Stimulated activated CD4-positive, alpha-beta T cell treated with anti-CD3 and anti-CD28 coated beads, Interleukin-12 subunit alpha, Interleukin-12 subunit beta, amount 100 ng/mL, for 4 hours (primary cell): ENCODE measurements around the gene ZNF467.

Experiments used
- DNase-seq: peaks from one replicate; pipeline ENCODE4 v3.0.0-alpha.2; 2020

ZNF467 gene

GRCh38 chr7:149808311-149808710 lies 34.9 kb upstream of the ZNF467 start:
- no peak for DNase-seq

DNA sequence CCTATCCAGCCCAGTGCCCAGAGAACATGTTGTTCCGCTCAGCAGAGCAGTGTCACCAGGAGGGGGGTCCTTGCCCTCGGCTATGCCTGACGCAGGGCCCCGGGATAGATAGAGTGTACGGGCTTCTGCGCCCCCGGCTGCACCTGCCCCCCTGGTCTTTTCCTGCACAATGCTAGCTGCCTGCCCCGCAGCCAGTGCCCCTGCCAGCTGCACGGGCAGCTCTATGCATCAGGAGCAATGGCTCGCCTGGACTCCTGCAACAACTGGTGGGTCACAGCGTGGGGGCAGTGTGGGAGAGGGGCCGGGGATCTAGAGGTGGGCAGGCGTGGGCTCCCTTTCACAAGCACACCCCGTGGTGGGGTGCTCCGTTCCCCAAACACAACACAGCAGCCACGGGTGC lies 33.3 kb upstream of the ZNF467 start:
- no peak for DNase-seq

DNA sequence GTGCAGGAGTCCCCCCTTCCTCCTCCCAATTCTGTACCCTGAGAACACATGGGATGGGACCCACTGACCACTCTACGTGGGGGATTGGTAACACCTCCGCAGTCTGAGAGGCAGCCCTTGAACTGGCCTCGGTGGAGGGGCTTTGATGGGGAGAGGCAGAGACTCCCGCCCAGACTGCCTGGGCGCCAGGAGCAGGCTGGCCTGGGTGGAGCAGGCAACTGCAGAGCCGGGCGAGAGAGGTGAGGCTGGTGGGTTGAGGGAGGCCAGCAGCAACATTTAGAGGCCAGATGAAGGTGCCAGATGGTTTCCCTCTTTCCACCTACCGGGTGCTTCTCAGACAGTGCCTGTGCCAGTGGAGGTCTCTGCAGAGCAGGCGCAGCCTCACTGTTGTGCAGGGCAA lies 30.7 kb upstream of the ZNF467 start:
- no peak for DNase-seq

DNA sequence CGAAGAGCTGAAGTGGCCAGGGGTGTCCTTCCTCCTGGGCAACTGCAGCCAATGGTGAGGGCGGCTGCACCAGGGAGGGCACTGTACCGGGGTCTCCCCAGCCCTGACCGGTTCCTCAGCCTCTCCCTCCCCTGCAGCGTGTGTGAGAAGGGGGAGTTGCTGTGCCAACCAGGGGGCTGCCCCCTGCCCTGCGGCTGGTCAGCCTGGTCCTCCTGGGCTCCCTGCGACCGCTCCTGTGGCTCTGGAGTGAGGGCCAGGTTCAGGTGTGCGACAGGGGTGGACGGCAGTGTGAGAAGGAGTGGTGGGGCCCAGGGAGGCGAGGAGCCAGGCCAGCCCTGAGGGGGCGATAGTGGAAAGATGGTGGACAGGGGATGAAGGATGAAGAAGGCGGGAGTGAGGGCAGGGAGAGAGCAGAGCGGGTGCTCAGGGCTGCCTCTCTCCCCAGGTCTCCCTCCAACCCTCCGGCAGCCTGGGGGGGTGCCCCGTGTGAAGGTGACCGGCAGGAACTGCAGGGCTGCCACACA lies 30.2 kb upstream of the ZNF467 start:
- no peak for DNase-seq

- no peak for DNase-seq
Observed at GRCh38 chr7:149802966-149803365, 29.6 kb upstream of the ZNF467 start.

- no peak for DNase-seq
Observed at GRCh38 chr7:149801816-149802215, 28.4 kb upstream of the ZNF467 start.

- no peak for DNase-seq
Observed at GRCh38 chr7:149801002-149801566, 27.7 kb upstream of the ZNF467 start.

DNA sequence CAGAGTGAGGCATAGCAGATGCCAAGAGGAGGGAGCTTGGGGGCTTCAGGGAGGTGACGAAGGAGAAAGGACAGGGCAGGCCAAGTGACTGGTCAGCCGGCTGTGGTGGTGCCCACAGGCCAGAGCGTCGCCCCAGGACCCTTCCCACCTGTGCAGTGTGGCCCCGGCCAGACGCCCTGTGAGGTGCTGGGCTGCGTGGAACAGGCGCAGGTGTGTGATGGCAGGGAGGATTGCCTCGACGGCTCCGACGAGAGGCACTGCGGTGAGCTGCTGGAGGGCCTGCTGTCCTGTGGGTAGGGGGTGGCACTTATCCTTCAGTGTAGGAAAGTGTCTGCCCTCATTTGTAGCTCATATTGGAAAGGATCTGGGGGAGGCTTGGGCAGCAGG lies 26.8 kb upstream of the ZNF467 start:
- DNase-seq, result no peak

DNA sequence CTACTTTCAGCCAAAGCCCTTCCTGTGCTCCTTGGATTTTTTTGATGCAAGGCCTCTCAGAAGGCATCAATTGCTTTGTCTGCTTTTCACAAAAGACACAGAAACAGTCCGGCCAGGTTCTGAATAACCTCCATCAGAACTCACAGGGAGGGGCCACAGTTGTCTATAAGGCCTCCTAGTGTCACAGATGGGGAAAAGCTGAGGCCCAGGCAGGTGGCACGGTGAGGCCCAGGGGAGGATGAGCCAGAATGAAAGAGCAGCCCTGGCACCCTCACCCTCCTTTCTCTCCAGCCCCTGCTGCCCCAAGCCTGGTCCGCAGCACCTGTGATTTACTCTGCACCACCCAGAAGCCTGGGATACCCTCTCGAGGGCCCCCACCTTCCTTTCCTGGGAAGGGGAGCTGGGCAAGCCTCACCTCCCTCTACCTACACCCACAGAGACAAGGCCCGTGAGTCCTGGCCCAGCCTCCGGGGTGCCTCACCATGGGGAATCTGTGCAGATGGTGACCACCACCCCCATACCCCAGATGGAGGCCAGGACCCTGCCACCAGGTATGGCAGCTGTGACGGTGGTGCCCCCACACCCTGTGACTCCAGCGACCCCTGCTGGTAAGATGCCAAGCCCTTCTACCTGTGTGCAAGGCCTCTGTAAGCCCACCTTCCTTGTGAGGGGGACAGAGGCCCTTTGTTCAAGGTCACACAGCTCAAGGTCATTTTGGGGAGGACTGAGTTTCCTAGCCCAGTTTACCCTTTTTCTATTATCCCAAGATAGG lies 26.2 kb upstream of the ZNF467 start:
- peak; percentile 55 for DNase-seq

DNA sequence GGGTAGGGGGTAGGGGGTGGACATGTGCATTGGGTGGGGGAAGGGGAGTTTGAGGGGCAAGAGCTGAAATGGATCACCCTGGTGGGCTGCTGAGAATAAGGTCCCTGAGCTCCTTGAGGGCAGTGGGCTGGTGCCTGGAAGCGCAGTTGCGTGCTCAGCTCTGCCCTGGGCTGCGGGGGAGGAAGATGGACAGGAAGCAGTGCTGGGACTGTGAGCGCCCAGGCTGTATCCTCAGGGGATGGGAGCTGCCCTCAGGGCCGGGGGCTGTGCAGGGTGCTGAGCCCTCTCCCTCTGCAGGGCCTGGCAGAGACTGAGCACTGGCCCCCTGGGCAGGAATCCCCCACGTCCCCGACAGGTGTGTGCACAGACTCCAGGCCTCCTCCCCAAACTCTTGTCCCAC lies 24.4 kb upstream of the ZNF467 start:
- DNase-seq, result no peak

DNA sequence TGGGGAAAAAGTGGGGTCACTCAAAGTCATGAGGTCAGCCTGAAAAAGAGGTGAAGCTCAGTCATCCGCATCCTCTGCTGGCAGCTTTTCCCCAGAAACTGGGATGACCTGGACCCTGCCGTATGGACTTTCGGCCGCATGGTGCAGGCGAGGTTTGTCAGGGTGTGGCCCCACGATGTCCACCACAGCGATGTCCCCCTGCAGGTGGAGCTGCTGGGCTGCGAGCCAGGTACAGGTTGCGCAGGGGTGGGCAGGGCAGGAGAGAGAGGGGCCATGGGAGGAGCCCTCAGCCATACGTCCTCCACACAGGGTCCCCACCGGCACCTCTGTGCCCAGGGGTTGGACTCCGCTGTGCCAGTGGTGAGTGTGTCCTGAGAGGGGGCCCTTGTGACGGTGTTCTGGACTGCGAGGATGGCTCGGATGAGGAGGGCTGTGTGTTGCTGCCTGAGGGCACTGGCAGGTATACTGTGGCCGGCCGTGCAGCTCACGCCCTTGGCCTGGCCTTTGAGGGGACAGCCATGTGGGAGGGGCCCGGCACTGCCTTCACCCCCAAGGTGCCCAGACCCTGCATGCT lies 23.0 kb upstream of the ZNF467 start:
- DNase-seq, result no peak

DNA sequence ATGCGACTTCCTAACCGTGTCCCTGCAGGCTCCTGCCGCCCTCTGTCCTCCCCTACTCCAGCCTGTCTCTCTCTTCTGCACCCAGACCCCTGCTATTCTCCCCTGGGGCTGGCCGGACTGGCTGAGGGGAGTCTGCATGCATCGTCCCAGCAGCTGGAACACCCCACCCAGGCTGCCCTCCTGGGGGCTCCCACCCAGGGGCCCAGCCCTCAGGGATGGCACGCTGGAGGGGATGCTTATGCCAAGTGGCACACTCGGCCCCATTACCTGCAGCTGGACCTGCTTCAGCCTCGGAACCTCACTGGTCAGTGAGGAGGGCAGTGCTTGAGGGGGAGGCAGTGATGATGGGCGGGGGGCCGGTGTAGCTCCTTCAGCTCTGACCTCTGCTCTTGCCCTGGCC lies 21.7 kb upstream of the ZNF467 start:
- no peak for DNase-seq

DNA sequence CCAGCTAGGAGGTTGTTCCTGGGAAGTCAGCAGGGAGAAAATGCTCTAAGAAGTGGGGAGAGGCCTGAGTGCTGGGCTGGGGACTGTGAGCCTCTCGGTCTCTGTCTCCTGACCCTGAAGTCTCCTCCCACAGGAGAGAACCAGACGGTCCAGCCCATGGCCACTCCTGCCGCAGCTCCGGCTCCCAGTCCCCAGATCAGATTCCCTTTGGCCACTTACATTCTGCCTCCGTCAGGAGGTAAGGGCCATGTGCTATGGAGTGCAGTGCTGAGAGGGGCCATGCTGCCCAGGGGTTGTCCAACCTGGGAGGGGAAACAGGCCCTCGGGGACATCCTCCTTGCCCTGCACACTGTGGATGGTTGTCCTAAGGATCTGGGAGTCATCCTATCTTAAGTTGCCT lies 21.3 kb upstream of the ZNF467 start:
- no peak for DNase-seq

GRCh38 chr7:149793261-149793660 lies 19.9 kb upstream of the ZNF467 start:
- DNase-seq, result no peak

DNA sequence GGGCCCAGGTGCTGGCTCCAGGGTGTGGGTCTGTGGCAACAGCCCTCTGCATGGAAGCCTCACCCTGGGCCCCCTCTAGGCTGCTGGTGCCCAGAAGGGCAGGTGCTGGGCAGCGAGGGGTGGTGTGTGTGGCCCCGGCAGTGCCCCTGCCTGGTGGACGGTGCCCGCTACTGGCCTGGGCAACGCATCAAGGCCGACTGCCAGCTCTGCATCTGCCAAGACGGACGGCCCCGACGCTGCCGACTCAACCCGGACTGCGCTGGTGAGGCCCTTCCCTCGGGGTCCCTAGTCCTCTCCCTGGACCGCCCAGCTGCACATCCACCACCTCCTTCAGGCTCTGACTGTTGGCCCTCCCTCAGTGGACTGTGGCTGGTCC lies 18.8 kb upstream of the ZNF467 start:
- DNase-seq, result no peak

DNA sequence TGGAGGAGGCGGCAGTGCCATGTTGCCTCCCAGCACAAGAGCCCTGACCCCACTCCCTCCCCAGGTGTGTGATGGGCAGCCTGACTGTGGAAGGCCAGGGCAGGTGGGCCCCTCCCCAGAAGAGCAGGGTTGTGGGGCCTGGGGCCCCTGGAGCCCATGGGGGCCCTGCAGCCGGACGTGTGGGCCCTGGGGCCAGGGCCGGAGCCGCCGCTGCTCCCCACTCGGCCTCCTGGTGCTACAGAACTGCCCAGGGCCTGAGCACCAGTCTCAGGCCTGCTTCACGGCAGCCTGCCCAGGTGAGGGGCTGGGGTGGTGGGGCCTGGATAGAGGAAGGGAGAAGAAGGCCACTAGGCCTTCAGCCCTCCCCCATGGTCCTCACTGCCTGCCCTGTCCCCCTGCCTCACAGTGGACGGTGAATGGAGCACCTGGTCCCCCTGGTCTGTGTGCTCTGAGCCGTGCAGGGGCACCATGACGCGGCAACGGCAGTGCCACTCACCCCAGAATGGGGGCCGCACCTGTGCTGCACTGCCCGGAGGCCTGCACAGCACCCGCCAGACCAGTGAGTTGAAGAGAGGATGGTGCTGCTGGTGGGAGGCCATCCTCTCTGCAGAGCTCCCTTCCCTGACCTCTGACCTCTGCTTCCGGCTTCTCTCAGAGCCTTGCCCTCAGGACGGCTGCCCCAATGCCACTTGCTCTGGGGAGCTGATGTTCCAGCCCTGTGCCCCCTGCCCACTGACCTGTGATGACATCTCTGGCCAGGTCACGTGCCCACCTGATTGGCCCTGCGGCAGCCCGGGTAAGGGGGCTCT lies 18.2 kb upstream of the ZNF467 start:
- DNase-seq, result no peak

GRCh38 chr7:149790754-149791360 lies 17.5 kb upstream of the ZNF467 start:
- DNase-seq, result no peak

GRCh38 chr7:149790146-149790548 lies 16.8 kb upstream of the ZNF467 start:
- peak; percentile 24 for DNase-seq

DNA sequence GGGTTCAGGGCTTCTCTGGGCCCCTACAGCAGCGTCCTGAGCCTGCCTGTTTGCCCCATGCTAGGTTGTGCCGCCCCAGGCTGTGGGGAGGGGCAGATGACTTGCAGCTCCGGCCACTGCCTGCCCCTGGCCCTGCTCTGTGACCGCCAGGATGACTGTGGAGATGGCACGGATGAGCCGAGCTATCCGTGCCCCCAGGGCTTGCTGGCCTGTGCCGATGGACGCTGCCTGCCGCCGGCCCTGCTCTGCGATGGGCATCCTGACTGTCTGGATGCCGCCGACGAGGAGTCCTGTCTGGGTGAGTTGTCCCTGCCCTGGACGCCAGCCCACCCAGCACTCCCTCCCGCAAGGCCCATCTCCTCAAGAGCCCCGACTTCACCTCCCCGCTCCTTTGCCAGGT lies 15.7 kb upstream of the ZNF467 start:
- DNase-seq, result no peak

DNA sequence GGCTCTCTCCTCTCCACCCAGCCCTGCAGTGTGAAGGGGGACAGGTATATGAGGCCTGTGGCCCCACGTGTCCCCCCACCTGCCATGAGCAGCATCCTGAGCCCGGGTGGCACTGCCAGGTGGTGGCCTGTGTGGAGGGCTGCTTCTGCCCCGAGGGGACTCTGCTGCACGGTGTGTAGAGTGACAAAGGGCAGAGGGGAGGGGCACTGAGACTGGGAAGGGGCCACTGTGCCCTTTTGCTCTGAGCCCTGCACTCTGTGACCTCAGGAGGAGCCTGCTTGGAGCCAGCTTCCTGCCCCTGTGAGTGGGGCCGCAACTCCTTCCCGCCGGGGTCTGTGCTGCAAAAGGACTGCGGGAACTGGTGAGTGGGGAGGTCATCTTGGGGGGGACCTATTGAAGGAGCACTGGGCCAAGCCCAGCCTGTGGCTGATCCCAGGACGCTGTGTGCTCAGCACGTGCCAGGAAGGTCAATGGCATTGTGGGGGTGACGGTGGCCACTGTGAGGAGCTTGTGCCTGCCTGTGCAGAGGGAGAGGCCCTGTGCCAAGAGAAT lies 15.0 kb upstream of the ZNF467 start:
- DNase-seq, result no peak

GRCh38 chr7:149787428-149788299 lies 14.3 kb upstream of the ZNF467 start:
- no peak for DNase-seq

- DNase-seq, result no peak
Observed at GRCh38 chr7:149785983-149786382, 12.6 kb upstream of the ZNF467 start.
